D721Med (cell line): ENCODE data around the gene CDC42.

Source experiments
- DNase-seq: peaks from one replicate; pipeline ENCODE4 v3.0.0; 2011; ENCODE audit warnings: low spot score; ENCODE audit not compliant: insufficient read length
- FAIRE-seq: peaks from 2 replicates; lab custom pipeline; 2011; peaks lifted over from hg19 to GRCh38; lab: Jason Lieb, UNC
- CTCF ChIP-seq: IDR thresholded peaks from 2 replicates; pipeline ENCODE4 v1.5.1; 2012; ENCODE audit warnings: mild to moderate bottlenecking, control low read depth; ENCODE audit not compliant: insufficient read depth; ENCODE audit errors: missing control alignments

Gene CDC42

GRCh38 chr1:22064751-22065402 is 12.4 kb downstream of the CDC42 start:
- no peak for TF ChIP-seq CTCF
- DNase-seq (no peak), FAIRE-seq (no peak)

- no peak for TF ChIP-seq CTCF
- FAIRE-seq (no peak), DNase-seq (no peak)
Observed at GRCh38 chr1:22071511-22071910, 19.0 kb downstream of the CDC42 start.

- no peak for FAIRE-seq
- TF ChIP-seq CTCF = no peak
- no peak for DNase-seq
Observed at GRCh38 chr1:22074803-22075202, 22.3 kb downstream of the CDC42 start.

GRCh38 chr1:22075718-22076117 is 23.2 kb downstream of the CDC42 start:
- FAIRE-seq (no peak), DNase-seq (no peak)
- no peak for TF ChIP-seq CTCF

GRCh38 chr1:22076346-22076745 is 23.8 kb downstream of the CDC42 start:
- DNase-seq (no peak), FAIRE-seq (no peak)
- TF ChIP-seq CTCF = no peak

- no peak for TF ChIP-seq CTCF
- FAIRE-seq (no peak), DNase-seq (no peak)
Observed at GRCh38 chr1:22077728-22078127, 25.2 kb downstream of the CDC42 start.

- TF ChIP-seq CTCF = no peak
- no peak for DNase-seq
Observed at GRCh38 chr1:22078133-22078532, 25.6 kb downstream of the CDC42 start.

More at GRCh38 chr1:22078133-22078532, 25.6 kb downstream of the CDC42 start:
- no peak for FAIRE-seq
